HepG2 (cell line): ENCODE measurements around the gene SLCO4A1. TPM values are rescaled to one million over a fixed set of nuclear protein-coding genes. Genes with fewer than 3 reads are reported as not detected.

Experiments used
- AHR ChIP-seq: IDR thresholded peaks from 2 replicates; pipeline ENCODE4 v1.6.1; 2018; ENCODE audit warnings: missing genetic modification reagents, missing compliant biosample characterization
- ASH2L ChIP-seq: fragments of 300-600, 200-600 bp; sonication (generic); IDR thresholded peaks from 2 replicates; pipeline ENCODE4 v1.7.0; 2017; ENCODE audit warnings: low read depth, mild to moderate bottlenecking, moderate library complexity, mixed read lengths, low read length; ENCODE audit not compliant: insufficient read length
- EED ChIP-seq: sonication (generic); formaldehyde crosslinking; IDR thresholded peaks from 2 replicates; pipeline ENCODE4 v1.5.0; 2020; ENCODE audit warnings: mild to moderate bottlenecking, missing genetic modification reagents
- HDAC1 ChIP-seq: sonication (generic); formaldehyde crosslinking; IDR thresholded peaks from 2 replicates; pipeline ENCODE4 v1.5.1; 2020; ENCODE audit warnings: mild to moderate bottlenecking, missing genetic modification reagents
- SMYD3 ChIP-seq: sonication (generic); formaldehyde crosslinking; IDR thresholded peaks from 2 replicates; pipeline ENCODE4 v1.8.1; 2023; ENCODE audit warnings: mild to moderate bottlenecking, missing genetic modification reagents
- TOPORS ChIP-seq: sonication (generic); formaldehyde crosslinking; IDR thresholded peaks from 2 replicates; pipeline ENCODE4 v1.8.0; 2023; ENCODE audit warnings: mild to moderate bottlenecking, missing genetic modification reagents
- ZNF121 ChIP-seq: sonication (generic); formaldehyde crosslinking; IDR thresholded peaks from 2 replicates; pipeline ENCODE4 v1.5.0; 2020; ENCODE audit warnings: mild to moderate bottlenecking, missing genetic modification reagents
- ZNF510 ChIP-seq: sonication (generic); formaldehyde crosslinking; IDR thresholded peaks from 2 replicates; pipeline ENCODE4 v1.4.0; 2020; ENCODE audit warnings: low read depth, mild to moderate bottlenecking, missing genetic modification reagents
- ZNF547 ChIP-seq: sonication (generic); formaldehyde crosslinking; IDR thresholded peaks from 2 replicates; pipeline ENCODE4 v1.5.1; 2020; ENCODE audit warnings: mild to moderate bottlenecking, missing genetic modification reagents
- ZNF839 ChIP-seq: sonication (generic); formaldehyde crosslinking; IDR thresholded peaks from 2 replicates; pipeline ENCODE4 v1.4.0; 2020; ENCODE audit warnings: missing genetic modification reagents, mild to moderate bottlenecking, borderline replicate concordance
- polyA plus RNA-seq, 8 experiments: library from polyadenylated mRNA; depleted of rRNA in 3 of 8; stranded (reverse) in 7 of 8; unstranded in 1 of 8; fragments of >200 nt; fragmentation: Illumina TruSeq in 4 of 8; extraction: Trizol in 4 of 8; gene quantifications; 2 replicates each; pipeline versions ENCODE4 v1.2.1 to v1.2.3, GENCODE V29; 2011 to 2016; ENCODE audit warnings: low read depth in 4 of 8, missing spikeins in 1 of 8, mixed read lengths in 1 of 8; ENCODE audit not compliant: insufficient read depth in 1 of 8
- total RNA-seq, 5 experiments: library from RNA; depleted of rRNA; stranded (reverse); fragments of >200 nt; fragmentation: Illumina TruSeq; extraction: Trizol; gene quantifications; 2 replicates each; pipeline ENCODE4 v1.2.3, GENCODE V29; 2016; ENCODE audit warnings: low read depth in 1 of 5
- TF ChIP-seq, protein P1 (sequence below): sonication (generic); formaldehyde crosslinking; IDR thresholded peaks from 2 replicates; pipeline ENCODE4 v1.4.0; 2020; ENCODE audit warnings: missing genetic modification reagents, borderline replicate concordance
- TF ChIP-seq, protein P2 (sequence below): sonication (generic); formaldehyde crosslinking; IDR thresholded peaks from 2 replicates; pipeline ENCODE4 v1.4.0; 2020; ENCODE audit warnings: low read depth, missing genetic modification reagents
- TF ChIP-seq, protein P3 (sequence below): sonication (generic); formaldehyde crosslinking; IDR thresholded peaks from 2 replicates; pipeline ENCODE4 v1.9.0; 2021; ENCODE audit warnings: missing genetic modification reagents, borderline replicate concordance
- TF ChIP-seq, protein P4 (sequence below): sonication (generic); formaldehyde crosslinking; IDR thresholded peaks from 2 replicates; pipeline ENCODE4 v1.8.1; 2022; ENCODE audit warnings: mild to moderate bottlenecking, missing genetic modification reagents
- TF ChIP-seq, protein P5 (sequence below): sonication (generic); formaldehyde crosslinking; IDR thresholded peaks from 2 replicates; pipeline ENCODE4 v1.5.0; 2020; ENCODE audit warnings: missing genetic modification reagents, mild to moderate bottlenecking, borderline replicate concordance

The SLCO4A1 gene
- total and polyA plus RNA-seq, 2 of the 13 experiments (the other 11 are each of a cell fraction or from before 2014, with no cell fraction given) = 55.5 to 112 TPM

DNA sequence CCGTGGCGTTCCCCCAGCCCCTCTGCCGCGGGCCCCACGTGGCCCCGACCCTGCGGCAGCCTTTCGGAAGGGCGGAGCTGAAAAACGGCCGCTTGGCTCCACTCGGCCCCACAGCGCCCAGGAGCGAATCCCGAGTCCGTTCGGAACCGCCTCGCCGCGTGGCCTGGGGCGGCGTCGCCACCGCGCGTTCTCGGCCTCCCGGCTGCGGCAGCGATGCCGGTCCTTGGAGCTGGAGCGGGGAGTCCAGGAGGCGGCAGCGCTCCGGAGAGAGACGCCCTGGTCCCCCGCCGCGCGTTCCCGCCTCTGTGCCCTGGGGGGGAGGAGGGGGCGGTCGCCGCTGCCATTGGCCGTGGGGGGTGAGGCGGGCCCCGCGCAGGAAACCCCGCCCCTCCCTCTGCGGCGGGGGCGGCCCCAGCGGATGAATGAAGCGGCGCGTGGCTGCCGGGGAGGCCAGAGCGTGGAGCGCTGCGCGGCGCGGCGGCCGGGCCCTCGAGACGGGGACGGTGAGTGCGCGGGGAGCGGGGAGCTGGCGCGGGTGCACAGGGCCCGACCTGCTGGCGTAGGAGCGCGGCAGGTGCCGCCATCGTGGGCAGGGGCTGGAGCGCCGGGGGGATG lies at the start of gene SLCO4A1 (continued):
- TF ChIP-seq, protein P1, sequence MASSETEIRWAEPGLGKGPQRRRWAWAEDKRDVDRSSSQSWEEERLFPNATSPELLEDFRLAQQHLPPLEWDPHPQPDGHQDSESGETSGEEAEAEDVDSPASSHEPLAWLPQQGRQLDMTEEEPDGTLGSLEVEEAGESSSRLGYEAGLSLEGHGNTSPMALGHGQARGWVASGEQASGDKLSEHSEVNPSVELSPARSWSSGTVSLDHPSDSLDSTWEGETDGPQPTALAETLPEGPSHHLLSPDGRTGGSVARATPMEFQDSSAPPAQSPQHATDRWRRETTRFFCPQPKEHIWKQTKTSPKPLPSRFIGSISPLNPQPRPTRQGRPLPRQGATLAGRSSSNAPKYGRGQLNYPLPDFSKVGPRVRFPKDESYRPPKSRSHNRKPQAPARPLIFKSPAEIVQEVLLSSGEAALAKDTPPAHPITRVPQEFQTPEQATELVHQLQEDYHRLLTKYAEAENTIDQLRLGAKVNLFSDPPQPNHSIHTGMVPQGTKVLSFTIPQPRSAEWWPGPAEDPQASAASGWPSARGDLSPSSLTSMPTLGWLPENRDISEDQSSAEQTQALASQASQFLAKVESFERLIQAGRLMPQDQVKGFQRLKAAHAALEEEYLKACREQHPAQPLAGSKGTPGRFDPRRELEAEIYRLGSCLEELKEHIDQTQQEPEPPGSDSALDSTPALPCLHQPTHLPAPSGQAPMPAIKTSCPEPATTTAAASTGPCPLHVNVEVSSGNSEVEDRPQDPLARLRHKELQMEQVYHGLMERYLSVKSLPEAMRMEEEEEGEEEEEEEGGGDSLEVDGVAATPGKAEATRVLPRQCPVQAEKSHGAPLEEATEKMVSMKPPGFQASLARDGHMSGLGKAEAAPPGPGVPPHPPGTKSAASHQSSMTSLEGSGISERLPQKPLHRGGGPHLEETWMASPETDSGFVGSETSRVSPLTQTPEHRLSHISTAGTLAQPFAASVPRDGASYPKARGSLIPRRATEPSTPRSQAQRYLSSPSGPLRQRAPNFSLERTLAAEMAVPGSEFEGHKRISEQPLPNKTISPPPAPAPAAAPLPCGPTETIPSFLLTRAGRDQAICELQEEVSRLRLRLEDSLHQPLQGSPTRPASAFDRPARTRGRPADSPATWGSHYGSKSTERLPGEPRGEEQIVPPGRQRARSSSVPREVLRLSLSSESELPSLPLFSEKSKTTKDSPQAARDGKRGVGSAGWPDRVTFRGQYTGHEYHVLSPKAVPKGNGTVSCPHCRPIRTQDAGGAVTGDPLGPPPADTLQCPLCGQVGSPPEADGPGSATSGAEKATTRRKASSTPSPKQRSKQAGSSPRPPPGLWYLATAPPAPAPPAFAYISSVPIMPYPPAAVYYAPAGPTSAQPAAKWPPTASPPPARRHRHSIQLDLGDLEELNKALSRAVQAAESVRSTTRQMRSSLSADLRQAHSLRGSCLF (CRISPR knock-in tag) = no peak; the same call in 1 of the 2 replicates
- peak; percentile 45 for TF ChIP-seq ASH2L
- peak; percentile 89 for TF ChIP-seq EED
- 0 out of 2 replicates have a peak, but pooled peaks have one; percentile 48 for TF ChIP-seq ZNF121
- TF ChIP-seq, protein P2, sequence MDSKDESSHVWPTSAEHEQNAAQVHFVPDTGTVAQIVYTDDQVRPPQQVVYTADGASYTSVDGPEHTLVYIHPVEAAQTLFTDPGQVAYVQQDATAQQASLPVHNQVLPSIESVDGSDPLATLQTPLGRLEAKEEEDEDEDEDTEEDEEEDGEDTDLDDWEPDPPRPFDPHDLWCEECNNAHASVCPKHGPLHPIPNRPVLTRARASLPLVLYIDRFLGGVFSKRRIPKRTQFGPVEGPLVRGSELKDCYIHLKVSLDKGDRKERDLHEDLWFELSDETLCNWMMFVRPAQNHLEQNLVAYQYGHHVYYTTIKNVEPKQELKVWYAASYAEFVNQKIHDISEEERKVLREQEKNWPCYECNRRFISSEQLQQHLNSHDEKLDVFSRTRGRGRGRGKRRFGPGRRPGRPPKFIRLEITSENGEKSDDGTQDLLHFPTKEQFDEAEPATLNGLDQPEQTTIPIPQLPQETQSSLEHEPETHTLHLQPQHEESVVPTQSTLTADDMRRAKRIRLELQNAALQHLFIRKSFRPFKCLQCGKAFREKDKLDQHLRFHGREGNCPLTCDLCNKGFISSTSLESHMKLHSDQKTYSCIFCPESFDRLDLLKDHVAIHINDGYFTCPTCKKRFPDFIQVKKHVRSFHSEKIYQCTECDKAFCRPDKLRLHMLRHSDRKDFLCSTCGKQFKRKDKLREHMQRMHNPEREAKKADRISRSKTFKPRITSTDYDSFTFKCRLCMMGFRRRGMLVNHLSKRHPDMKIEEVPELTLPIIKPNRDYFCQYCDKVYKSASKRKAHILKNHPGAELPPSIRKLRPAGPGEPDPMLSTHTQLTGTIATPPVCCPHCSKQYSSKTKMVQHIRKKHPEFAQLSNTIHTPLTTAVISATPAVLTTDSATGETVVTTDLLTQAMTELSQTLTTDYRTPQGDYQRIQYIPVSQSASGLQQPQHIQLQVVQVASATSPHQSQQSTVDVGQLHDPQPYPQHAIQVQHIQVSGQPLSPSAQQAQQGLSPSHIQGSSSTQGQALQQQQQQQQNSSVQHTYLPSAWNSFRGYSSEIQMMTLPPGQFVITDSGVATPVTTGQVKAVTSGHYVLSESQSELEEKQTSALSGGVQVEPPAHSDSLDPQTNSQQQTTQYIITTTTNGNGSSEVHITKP (CRISPR knock-in tag) = no peak
- TF ChIP-seq, protein P3, sequence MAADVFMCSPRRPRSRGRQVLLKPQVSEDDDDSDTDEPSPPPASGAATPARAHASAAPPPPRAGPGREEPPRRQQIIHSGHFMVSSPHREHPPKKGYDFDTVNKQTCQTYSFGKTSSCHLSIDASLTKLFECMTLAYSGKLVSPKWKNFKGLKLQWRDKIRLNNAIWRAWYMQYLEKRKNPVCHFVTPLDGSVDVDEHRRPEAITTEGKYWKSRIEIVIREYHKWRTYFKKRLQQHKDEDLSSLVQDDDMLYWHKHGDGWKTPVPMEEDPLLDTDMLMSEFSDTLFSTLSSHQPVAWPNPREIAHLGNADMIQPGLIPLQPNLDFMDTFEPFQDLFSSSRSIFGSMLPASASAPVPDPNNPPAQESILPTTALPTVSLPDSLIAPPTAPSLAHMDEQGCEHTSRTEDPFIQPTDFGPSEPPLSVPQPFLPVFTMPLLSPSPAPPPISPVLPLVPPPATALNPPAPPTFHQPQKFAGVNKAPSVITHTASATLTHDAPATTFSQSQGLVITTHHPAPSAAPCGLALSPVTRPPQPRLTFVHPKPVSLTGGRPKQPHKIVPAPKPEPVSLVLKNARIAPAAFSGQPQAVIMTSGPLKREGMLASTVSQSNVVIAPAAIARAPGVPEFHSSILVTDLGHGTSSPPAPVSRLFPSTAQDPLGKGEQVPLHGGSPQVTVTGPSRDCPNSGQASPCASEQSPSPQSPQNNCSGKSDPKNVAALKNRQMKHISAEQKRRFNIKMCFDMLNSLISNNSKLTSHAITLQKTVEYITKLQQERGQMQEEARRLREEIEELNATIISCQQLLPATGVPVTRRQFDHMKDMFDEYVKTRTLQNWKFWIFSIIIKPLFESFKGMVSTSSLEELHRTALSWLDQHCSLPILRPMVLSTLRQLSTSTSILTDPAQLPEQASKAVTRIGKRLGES (CRISPR knock-in tag) = 0 out of 2 replicates have a peak, but pooled peaks have one; percentile 21
- peak; percentile 82 for TF ChIP-seq SMYD3 (CRISPR knock-in tag)
- TF ChIP-seq HDAC1 (CRISPR knock-in tag) = 0 out of 2 replicates have a peak, but pooled peaks have one; percentile 73
- TF ChIP-seq AHR (CRISPR knock-in tag) = 0 out of 2 replicates have a peak, but pooled peaks have one; percentile 45
- TF ChIP-seq, protein P4, sequence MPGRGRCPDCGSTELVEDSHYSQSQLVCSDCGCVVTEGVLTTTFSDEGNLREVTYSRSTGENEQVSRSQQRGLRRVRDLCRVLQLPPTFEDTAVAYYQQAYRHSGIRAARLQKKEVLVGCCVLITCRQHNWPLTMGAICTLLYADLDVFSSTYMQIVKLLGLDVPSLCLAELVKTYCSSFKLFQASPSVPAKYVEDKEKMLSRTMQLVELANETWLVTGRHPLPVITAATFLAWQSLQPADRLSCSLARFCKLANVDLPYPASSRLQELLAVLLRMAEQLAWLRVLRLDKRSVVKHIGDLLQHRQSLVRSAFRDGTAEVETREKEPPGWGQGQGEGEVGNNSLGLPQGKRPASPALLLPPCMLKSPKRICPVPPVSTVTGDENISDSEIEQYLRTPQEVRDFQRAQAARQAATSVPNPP = peak; percentile 47
- TF ChIP-seq, protein P5, sequence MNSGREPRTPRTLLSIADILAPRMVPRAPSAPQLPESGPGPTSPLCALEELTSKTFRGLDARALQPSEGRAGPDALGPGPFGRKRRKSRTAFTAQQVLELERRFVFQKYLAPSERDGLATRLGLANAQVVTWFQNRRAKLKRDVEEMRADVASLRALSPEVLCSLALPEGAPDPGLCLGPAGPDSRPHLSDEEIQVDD (CRISPR knock-in tag) = peak; percentile 75; the same call in 1 of the 2 replicates
- peak; percentile 57; the same call in 1 of the 2 replicates for TF ChIP-seq TOPORS (CRISPR knock-in tag)
- peak; percentile 98; the same call in 1 of the 2 replicates for TF ChIP-seq ZNF839
- peak; percentile 13; the same call in 1 of the 2 replicates for TF ChIP-seq ZNF510 (CRISPR knock-in tag)
- peak; percentile 60 for TF ChIP-seq ZNF547 (CRISPR knock-in tag)
